H9 (cell line): ENCODE results near the gene CDX2. TPM values are rescaled to one million over a fixed set of nuclear protein-coding genes. Genes with fewer than 3 reads are reported as not detected.

Experiments
- DNase-seq: peaks from one replicate; pipeline ENCODE4 v3.0.0-alpha.2; 2017
- H2AFZ ChIP-seq: one replicate; pipeline ENCODE4 v1.6.1; 2013; ENCODE audit warnings: mild to moderate bottlenecking, low read length, control low read depth, moderate library complexity
- H2AK5ac ChIP-seq: 2 replicates; pipeline ENCODE4 v1.6.1; 2013; ENCODE audit warnings: low read length, control low read depth, mixed read lengths; ENCODE audit not compliant: insufficient read length
- H2BK120ac ChIP-seq: one replicate; pipeline ENCODE4 v1.6.1; 2013; ENCODE audit warnings: low read depth, mild to moderate bottlenecking, low read length, control low read depth, inconsistent platforms; ENCODE audit not compliant: poor library complexity, severe bottlenecking
- H2BK12ac ChIP-seq: 2 replicates; pipeline ENCODE4 v1.6.1; 2013; ENCODE audit warnings: low read length, control low read depth, mixed read lengths, low read depth; ENCODE audit not compliant: insufficient read length
- H2BK15ac ChIP-seq: 2 replicates; pipeline ENCODE4 v1.6.1; 2013; ENCODE audit warnings: low read depth, low read length, control low read depth
- H2BK20ac ChIP-seq: one replicate; pipeline ENCODE4 v1.6.1; 2013; ENCODE audit warnings: low read depth, mild to moderate bottlenecking, low read length, control low read depth, inconsistent platforms; ENCODE audit not compliant: poor library complexity, severe bottlenecking
- H2BK5ac ChIP-seq: 2 replicates; pipeline ENCODE4 v1.6.1; 2013; ENCODE audit warnings: low read length, control low read depth, mixed read lengths; ENCODE audit not compliant: insufficient read length
- H3K14ac ChIP-seq: 2 replicates; pipeline ENCODE4 v1.6.1; 2013; ENCODE audit warnings: low read length, control low read depth; ENCODE audit not compliant: insufficient read depth
- H3K18ac ChIP-seq: 2 replicates; pipeline ENCODE4 v1.6.1; 2013; ENCODE audit warnings: low read depth, mild to moderate bottlenecking, mixed read lengths, low read length, control low read depth; ENCODE audit not compliant: insufficient read length
- H3K23ac ChIP-seq: 2 replicates; pipeline ENCODE4 v1.6.1; 2013; ENCODE audit warnings: low read length, control low read depth, mixed read lengths, low read depth; ENCODE audit not compliant: insufficient read length
- H3K23me2 ChIP-seq: 2 replicates; pipeline ENCODE4 v1.6.1; 2013; ENCODE audit warnings: low read depth, mild to moderate bottlenecking, mixed read lengths, low read length, control low read depth; ENCODE audit not compliant: insufficient read length, poor library complexity, severe bottlenecking
- H3K27ac ChIP-seq: 2 replicates; pipeline ENCODE4 v1.5.1; 2013; ENCODE audit warnings: low read length, control low read depth, mixed read lengths, low read depth; ENCODE audit not compliant: insufficient read length
- H3K27me3 ChIP-seq: 2 replicates; pipeline ENCODE4 v1.6.1; 2013; ENCODE audit warnings: low read length, control low read depth, inconsistent platforms; ENCODE audit not compliant: insufficient read depth
- H3K4ac ChIP-seq: 2 replicates; pipeline ENCODE4 v1.6.1; 2013; ENCODE audit warnings: low read depth, mild to moderate bottlenecking, control low read depth, inconsistent platforms, low read length, moderate library complexity
- H3K4me1 ChIP-seq: 2 replicates; pipeline ENCODE4 v1.6.1; 2013; ENCODE audit warnings: low read length, control low read depth, inconsistent platforms; ENCODE audit not compliant: insufficient read depth
- H3K4me2 ChIP-seq: 2 replicates; pipeline ENCODE4 v1.6.1; 2013; ENCODE audit warnings: low read length, control low read depth, mixed read lengths; ENCODE audit not compliant: insufficient read length, insufficient read depth
- H3K56ac ChIP-seq: 2 replicates; pipeline ENCODE4 v1.6.1; 2013; ENCODE audit warnings: low read depth, mild to moderate bottlenecking, mixed read lengths, low read length, control low read depth; ENCODE audit not compliant: insufficient read length
- H3K79me1 ChIP-seq: 2 replicates; pipeline ENCODE4 v1.6.1; 2013; ENCODE audit warnings: low read depth, mild to moderate bottlenecking, moderate library complexity, low read length, control low read depth, inconsistent platforms; ENCODE audit not compliant: insufficient read depth, poor library complexity, severe bottlenecking
- H3K79me2 ChIP-seq: 2 replicates; pipeline ENCODE4 v1.6.1; 2013; ENCODE audit warnings: low read length, control low read depth, inconsistent platforms; ENCODE audit not compliant: insufficient read depth
- H3K9ac ChIP-seq: 2 replicates; pipeline ENCODE4 v1.6.1; 2013; ENCODE audit warnings: low read length, control low read depth, mixed read lengths; ENCODE audit not compliant: insufficient read length; ENCODE audit errors: extremely low read depth
- H3K9me3 ChIP-seq: one replicate; pipeline ENCODE4 v1.6.1; 2013; ENCODE audit warnings: low read depth, low read length, inconsistent platforms; ENCODE audit not compliant: control insufficient read depth
- H3T11ph ChIP-seq: one replicate; pipeline ENCODE4 v1.6.1; 2013; ENCODE audit warnings: mild to moderate bottlenecking, low read length, control low read depth, inconsistent platforms
- H4K20me1 ChIP-seq: one replicate; pipeline ENCODE4 v1.6.1; 2013; ENCODE audit not compliant: control insufficient read depth, insufficient read length, insufficient read depth
- H4K5ac ChIP-seq: 2 replicates; pipeline ENCODE4 v1.6.1; 2013; ENCODE audit warnings: low read depth, mild to moderate bottlenecking, mixed read lengths, low read length, control low read depth; ENCODE audit not compliant: insufficient read length
- H4K8ac ChIP-seq: replicated peaks from 2 replicates; pipeline ENCODE4 v1.6.1; 2013; ENCODE audit warnings: low read length, control low read depth, mixed read lengths, low read depth; ENCODE audit not compliant: insufficient read length
- H4K91ac ChIP-seq: 2 replicates; pipeline ENCODE4 v1.6.1; 2013; ENCODE audit warnings: low read depth, mild to moderate bottlenecking, moderate library complexity, mixed read lengths, low read length, control low read depth; ENCODE audit not compliant: insufficient read length
- H3K27ac Mint-ChIP-seq, 3 experiments: 2 replicates in 2 of 3; 3 replicates in 1 of 3; pipeline ENCODE4 v1.8.0; 2020 to 2021; ENCODE audit warnings: mixed read lengths in 3 of 3, mild to moderate bottlenecking in 1 of 3, moderate library complexity in 1 of 3
- H3K27me3 Mint-ChIP-seq: 2 replicates; pipeline ENCODE4 v1.8.0; 2021; ENCODE audit warnings: low read depth, mild to moderate bottlenecking, moderate library complexity, mixed read lengths
- H3K36me3 Mint-ChIP-seq, 3 experiments: 2 replicates in 2 of 3; 3 replicates in 1 of 3; pipeline ENCODE4 v1.8.0; 2020 to 2021; ENCODE audit warnings: low read depth in 3 of 3, mixed read lengths in 3 of 3; ENCODE audit not compliant: insufficient read depth in 1 of 3
- H3K4me1 Mint-ChIP-seq, 2 experiments: 2 replicates each; pipeline ENCODE4 v1.8.0; 2020; ENCODE audit warnings: mixed read lengths in 2 of 2
- H3K4me3 Mint-ChIP-seq, 2 experiments: 2 replicates in 1 of 2; 3 replicates in 1 of 2; pipeline ENCODE4 v1.8.0; 2020 to 2021; ENCODE audit warnings: mild to moderate bottlenecking in 2 of 2, mixed read lengths in 2 of 2, moderate library complexity in 1 of 2
- H3K9me3 Mint-ChIP-seq, 2 experiments: 2 replicates in 1 of 2; 3 replicates in 1 of 2; pipeline ENCODE4 v1.8.0; 2020; ENCODE audit warnings: mild to moderate bottlenecking in 2 of 2, mixed read lengths in 2 of 2, moderate library complexity in 1 of 2
- CTCF ChIP-seq: fragments of 200-600 bp; sonication (generic); conservative IDR thresholded peaks from 3 replicates; pipeline ENCODE4 v1.8.0; 2021; ENCODE audit warnings: antibody characterized with exemption, mild to moderate bottlenecking
- WGBS: extraction: QIAGEN DNeasy Blood & Tissue Kit; methylation state at CpG from one replicate; pipeline ENCODE4 v1.1.7; 2013; ENCODE audit warnings: missing lambda C conversion rate, low lambda C conversion rate, mixed read lengths; ENCODE audit not compliant: insufficient read length; ENCODE audit errors: extremely low coverage; 5-methylcytosine and 5-hydroxymethylcytosine counted together
- total RNA-seq: library from RNA; stranded (reverse); gene quantifications from 2 replicates; pipeline ENCODE4 v1.2.1, GENCODE V29; 2021

The CDX2 gene
- total RNA-seq, 1 experiment from 2014 or later: not detected

GRCh38 chr13:28002886-28003698, 34.0 kb upstream of the CDX2 start:
- no peak overlapping the region for H3K4ac ChIP-seq
- DNase-seq: no peak
- H3K9ac ChIP-seq: no peak overlapping the region

More at GRCh38 chr13:28002886-28003698, 34.0 kb upstream of the CDX2 start:
- no peaks in the 10 kb centered on the region for H3K9me3 ChIP-seq
- no peak overlapping the region for H3K27ac Mint-ChIP-seq
- TF ChIP-seq CTCF: no peak
- no peak overlapping the region for H3K23ac ChIP-seq
- no peaks in the 10 kb centered on the region for H3K23me2 ChIP-seq
- no peak overlapping the region for H3K14ac ChIP-seq
- H4K91ac ChIP-seq: no peak overlapping the region
- H2BK12ac ChIP-seq: no peak overlapping the region
- no CpG with 5 or more reads among the region's 6 CpGs for WGBS
- no peak overlapping the region for H4K8ac ChIP-seq
- H3K4me1 Mint-ChIP-seq: peaks cover 6 to 10% of the 10 kb centered on the region in 2 experiments
- no peaks in the 10 kb centered on the region for H3K79me2 ChIP-seq
- no peak overlapping the region for H2AK5ac ChIP-seq
- H3K18ac ChIP-seq: no peak overlapping the region
- no peak overlapping the region for H2BK5ac ChIP-seq
- H2BK15ac ChIP-seq: no peak overlapping the region
- H4K20me1 ChIP-seq: no peaks in the 10 kb centered on the region
- no peaks in the 10 kb centered on the region for H3K79me1 ChIP-seq
- no peaks in the 10 kb centered on the region; a peak in 1 of 5 replicates for H3K9me3 Mint-ChIP-seq
- H2AFZ ChIP-seq: no peak overlapping the region
- peaks cover 10% of the 10 kb centered on the region for H3K27me3 Mint-ChIP-seq
- no peaks in the 10 kb centered on the region for H3K27me3 ChIP-seq
- no peak overlapping the region for H4K5ac ChIP-seq
- H3K36me3 Mint-ChIP-seq: no peaks in the 10 kb centered on the region
- no peak overlapping the region for H3K56ac ChIP-seq
- H2BK20ac ChIP-seq: no peak overlapping the region
- H3T11ph ChIP-seq: no peak overlapping the region
- H3K4me1 ChIP-seq: no peaks in the 10 kb centered on the region
- H3K27ac ChIP-seq: no peak overlapping the region
- no peak overlapping the region for H2BK120ac ChIP-seq
- no peak overlapping the region for H3K4me2 ChIP-seq
- no peak overlapping the region for H3K4me3 Mint-ChIP-seq
